Type B pancreatic cell (in vitro differentiated cells): ENCODE results near the gene LCN15. TPM values are rescaled to one million over a fixed set of nuclear protein-coding genes. Genes with fewer than 3 reads are reported as not detected.
"Not testable (repeated sequence)": the region's sequence is repeated elsewhere in the genome, so short reads cannot be mapped to it uniquely, and the experiment has no call there.

ENCODE experiments used
- DNase-seq: peaks from one replicate; pipeline ENCODE4 v3.0.0; 2021; ENCODE audit warnings: mixed read lengths; ENCODE audit not compliant: unreplicated experiment; ENCODE audit errors: extremely low spot score
- H3K27ac Mint-ChIP-seq: 2 replicates; pipeline ENCODE4 v1.8.0; 2021; ENCODE audit warnings: mild to moderate bottlenecking, mixed read lengths
- H3K27me3 Mint-ChIP-seq: 2 replicates; pipeline ENCODE4 v1.8.0; 2021; ENCODE audit warnings: mixed read lengths
- H3K36me3 Mint-ChIP-seq: 2 replicates; pipeline ENCODE4 v1.8.0; 2021; ENCODE audit warnings: mixed read lengths
- H3K4me1 Mint-ChIP-seq: one replicate; pipeline ENCODE4 v1.8.0; 2021; ENCODE audit warnings: mixed read lengths; ENCODE audit not compliant: unreplicated experiment
- H3K4me3 Mint-ChIP-seq: 2 replicates; pipeline ENCODE4 v1.8.0; 2021; ENCODE audit warnings: mild to moderate bottlenecking, mixed read lengths
- H3K9me3 Mint-ChIP-seq: 2 replicates; pipeline ENCODE4 v1.8.0; 2021; ENCODE audit warnings: mixed read lengths
- total RNA-seq: library from RNA; stranded (reverse); gene quantifications from 2 replicates; pipeline ENCODE4 v1.2.1, GENCODE V29; 2021; ENCODE audit warnings: low replicate concordance
- TF ChIP-seq, protein P1 (sequence below): fragments of 200-600 bp; sonication (generic); conservative IDR thresholded peaks from 2 replicates; pipeline ENCODE4 v1.5.0; 2021; ENCODE audit warnings: antibody characterized with exemption, mild to moderate bottlenecking

The LCN15 gene
- total RNA-seq, 1 donor from 2014 or later = 0.77 TPM

DNA sequence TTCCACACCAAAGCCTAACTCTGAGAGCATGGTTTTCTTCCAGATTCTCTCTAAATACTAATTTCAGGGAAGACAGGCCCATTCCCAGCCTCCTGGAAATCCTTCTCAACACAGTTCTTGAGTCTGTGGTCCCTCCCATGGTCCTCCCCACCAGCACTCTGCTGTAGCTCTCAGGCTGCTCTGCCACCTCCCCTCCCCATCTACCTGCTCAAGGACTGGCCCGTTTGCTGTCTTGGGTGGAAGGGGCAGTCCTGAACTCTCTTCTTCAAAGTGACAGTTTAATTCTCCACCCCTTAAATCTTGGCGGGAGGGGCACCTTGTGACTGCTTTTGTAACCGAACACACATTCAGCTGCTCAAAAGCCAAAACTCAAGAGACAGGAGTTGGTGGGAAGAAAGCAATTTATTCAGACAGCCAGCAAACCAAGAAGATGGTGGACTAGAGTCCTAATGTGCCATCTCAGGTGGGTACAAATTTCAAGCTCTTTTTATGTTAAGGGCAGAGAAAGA lies 7.6 kb upstream of the LCN15 start:
- H3K27me3 Mint-ChIP-seq = peaks cover 11% of the 10 kb centered on the region
- no peak overlapping the region for H3K27ac Mint-ChIP-seq
- no peak overlapping the region for H3K4me3 Mint-ChIP-seq
- peaks cover 2% of the 10 kb centered on the region for H3K4me1 Mint-ChIP-seq
- no peak for DNase-seq
- H3K9me3 Mint-ChIP-seq = peaks cover 5% of the 10 kb centered on the region
- H3K36me3 Mint-ChIP-seq = no peaks in the 10 kb centered on the region
- TF ChIP-seq, protein P1, sequence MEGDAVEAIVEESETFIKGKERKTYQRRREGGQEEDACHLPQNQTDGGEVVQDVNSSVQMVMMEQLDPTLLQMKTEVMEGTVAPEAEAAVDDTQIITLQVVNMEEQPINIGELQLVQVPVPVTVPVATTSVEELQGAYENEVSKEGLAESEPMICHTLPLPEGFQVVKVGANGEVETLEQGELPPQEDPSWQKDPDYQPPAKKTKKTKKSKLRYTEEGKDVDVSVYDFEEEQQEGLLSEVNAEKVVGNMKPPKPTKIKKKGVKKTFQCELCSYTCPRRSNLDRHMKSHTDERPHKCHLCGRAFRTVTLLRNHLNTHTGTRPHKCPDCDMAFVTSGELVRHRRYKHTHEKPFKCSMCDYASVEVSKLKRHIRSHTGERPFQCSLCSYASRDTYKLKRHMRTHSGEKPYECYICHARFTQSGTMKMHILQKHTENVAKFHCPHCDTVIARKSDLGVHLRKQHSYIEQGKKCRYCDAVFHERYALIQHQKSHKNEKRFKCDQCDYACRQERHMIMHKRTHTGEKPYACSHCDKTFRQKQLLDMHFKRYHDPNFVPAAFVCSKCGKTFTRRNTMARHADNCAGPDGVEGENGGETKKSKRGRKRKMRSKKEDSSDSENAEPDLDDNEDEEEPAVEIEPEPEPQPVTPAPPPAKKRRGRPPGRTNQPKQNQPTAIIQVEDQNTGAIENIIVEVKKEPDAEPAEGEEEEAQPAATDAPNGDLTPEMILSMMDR = no peak

DNA sequence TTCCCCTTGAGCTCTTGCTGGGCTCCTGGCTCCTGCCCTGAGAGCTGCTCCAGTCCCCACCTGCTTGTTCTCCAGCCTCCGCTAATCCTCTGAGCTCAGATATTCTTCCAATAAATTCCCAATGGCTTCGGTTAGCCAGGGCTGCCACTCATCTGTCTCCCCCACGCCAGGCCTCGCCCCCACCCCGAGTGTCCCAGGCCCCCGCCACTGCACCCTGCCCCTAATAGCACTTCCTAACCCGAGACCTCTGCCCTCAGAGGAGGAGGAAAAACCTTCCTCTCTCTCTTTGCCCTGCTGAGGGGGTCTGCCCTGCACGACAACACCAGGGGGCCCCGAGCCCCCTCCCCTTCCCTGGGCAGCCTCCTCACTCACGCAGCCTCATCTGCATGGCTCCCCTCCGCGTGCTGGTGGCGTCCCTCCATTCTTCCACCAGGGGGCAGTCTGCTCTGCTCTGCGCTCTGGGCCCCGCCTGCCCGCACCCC lies 5.4 kb upstream of the LCN15 start:
- TF ChIP-seq, protein P1 = peak; percentile 68
- peaks cover 13% of the 10 kb centered on the region for H3K27me3 Mint-ChIP-seq
- no peak overlapping the region for H3K27ac Mint-ChIP-seq
- no peaks in the 10 kb centered on the region for H3K36me3 Mint-ChIP-seq
- H3K4me3 Mint-ChIP-seq = no peak overlapping the region
- DNase-seq = no peak
- no peaks in the 10 kb centered on the region for H3K4me1 Mint-ChIP-seq
- H3K9me3 Mint-ChIP-seq = peaks cover 5% of the 10 kb centered on the region

DNA sequence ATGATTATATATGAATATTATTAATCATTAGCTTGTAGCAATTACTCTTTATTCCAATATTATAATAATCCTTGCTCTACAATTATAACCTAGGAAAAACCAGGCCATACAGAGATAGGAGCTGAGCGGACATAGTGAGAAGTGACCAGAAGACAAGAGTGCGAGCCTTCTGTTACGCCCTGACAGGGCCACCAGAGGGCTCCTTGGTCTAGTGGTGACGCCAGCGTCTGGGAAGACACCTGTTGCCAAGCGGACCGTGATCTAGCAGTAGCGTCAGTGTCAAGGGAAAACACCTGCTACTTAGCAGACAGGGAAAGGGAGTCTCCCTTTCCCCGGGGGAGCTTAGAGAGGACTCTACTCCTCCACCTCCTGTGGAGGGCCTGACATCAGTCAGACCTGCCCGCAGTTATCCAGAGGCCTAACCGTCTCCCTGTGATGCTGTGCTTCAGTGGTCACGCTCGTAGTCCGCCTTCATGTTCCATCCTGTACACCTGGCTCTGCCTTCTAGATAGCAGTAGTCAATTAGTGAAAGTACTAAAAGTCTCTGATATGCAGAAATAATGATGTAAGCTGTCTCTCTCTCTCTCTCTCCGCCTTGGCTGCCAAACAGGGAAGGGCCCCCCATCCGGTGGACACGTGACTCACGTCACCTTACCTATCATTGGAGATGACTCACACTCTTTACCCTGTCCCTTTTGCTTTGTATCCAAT lies 2.2 kb upstream of the LCN15 start:
- DNase-seq, H3K4me3 Mint-ChIP-seq, H3K36me3 Mint-ChIP-seq, H3K9me3 Mint-ChIP-seq, H3K4me1 Mint-ChIP-seq: not testable (repeated sequence)
- Mint-ChIP-seq H3K27me3 (peaks cover 13% of the 10 kb centered on the region), H3K27ac (peak overlapping the region; percentile 5)
- TF ChIP-seq, protein P1 = peak; percentile 72

DNA sequence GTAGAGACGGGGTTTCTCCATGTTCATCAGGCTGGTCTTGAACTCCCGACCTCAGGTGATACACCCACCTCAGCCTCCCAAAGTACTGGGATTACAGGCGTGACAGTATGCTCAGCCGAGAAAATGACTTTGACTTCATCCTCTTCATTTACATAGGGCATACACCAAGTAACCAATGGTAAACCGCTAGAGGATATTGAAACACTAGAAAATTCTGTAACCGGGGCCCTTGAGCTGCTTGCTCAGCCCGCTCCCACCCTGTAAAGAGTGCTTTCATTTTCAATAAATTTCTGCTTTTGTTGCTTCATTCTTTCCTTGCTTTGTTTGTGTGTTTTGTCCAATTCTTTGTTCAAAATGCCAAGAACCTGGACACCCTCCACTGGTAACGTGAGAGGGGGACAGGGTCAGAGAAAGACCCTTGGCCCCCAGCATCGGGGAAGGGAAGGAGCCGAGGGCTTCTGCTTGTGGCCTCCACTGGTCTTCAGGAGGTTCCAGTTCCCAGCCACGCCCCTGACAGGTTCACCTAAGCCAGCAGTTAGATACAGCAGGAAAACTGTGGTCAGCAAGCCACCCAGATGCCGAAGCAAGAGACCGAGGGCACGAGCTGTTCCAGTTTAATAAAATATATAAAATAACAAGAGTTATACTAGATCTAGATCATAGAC lies 1.6 kb upstream of the LCN15 start:
- not testable (repeated sequence) for H3K36me3 Mint-ChIP-seq, H3K9me3 Mint-ChIP-seq, H3K27ac Mint-ChIP-seq, H3K4me1 Mint-ChIP-seq, DNase-seq, H3K4me3 Mint-ChIP-seq
- peaks cover 13% of the 10 kb centered on the region for H3K27me3 Mint-ChIP-seq

DNA sequence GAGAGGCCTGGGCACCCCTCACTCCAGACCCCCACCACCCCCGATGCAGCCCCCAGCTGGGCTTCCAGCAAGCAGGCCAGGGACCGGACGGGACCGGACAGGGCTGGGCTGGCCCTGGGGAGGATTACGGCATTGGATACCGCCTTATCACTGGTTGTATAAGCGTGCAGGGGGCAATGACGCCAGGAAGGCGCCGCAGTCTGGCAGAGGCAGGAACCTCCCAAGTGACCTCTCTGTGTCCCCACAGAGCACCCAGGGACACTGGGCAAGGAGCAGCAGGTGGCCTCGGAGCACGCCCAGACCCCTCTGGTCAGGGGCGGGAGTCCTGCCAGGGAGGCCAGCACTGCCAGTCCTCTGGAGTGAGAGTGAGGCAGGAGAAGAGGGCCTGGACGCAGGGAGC lies 723 bp upstream of the LCN15 start:
- Mint-ChIP-seq H3K36me3 (no peaks in the 10 kb centered on the region), H3K9me3 (no peaks in the 10 kb centered on the region), H3K27me3 (peaks cover 13% of the 10 kb centered on the region), H3K4me3 (no peak overlapping the region), H3K4me1 (peaks cover 7% of the 10 kb centered on the region), H3K27ac (no peak overlapping the region)
- TF ChIP-seq, protein P1 = no peak
- no peak for DNase-seq

DNA sequence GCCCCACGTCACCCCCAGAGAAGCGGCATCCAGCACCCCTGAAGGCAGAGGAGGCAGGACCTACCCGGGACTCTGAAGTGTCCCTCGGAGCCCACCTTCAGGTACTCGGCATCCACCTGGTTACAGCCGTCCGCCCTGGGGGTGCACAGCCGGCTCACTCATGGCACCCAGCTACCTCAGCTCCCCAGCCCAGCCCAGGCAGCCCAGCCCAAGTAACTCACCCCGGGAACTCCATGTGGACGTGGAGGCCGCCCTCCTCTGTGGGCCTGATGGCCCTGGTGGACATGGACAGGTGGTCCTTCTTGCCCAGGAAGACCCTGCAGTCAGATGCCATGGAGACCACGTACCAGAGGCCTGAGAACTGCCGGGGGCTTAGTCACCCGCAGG lies 676 bp downstream of the LCN15 start:
- TF ChIP-seq, protein P1 = no peak

More for the DNA sequence above, 676 bp downstream of the LCN15 start:
- H3K9me3 Mint-ChIP-seq = no peaks in the 10 kb centered on the region
- peaks cover 13% of the 10 kb centered on the region for H3K27me3 Mint-ChIP-seq
- no peaks in the 10 kb centered on the region for H3K36me3 Mint-ChIP-seq
- H3K4me3 Mint-ChIP-seq = no peak overlapping the region
- DNase-seq = no peak
- peaks cover 8% of the 10 kb centered on the region for H3K4me1 Mint-ChIP-seq
- no peak overlapping the region for H3K27ac Mint-ChIP-seq
